KBM-7 (cell line): Measurements from ENCODE around the gene RAB13.

Experiments
- DNase-seq: peaks from one replicate; pipeline ENCODE4 v3.0.0-alpha.2; 2015
- in situ Hi-C: fragments of 300-500 bp; cut with MboI; formaldehyde crosslinking; loops from 2 replicates; pipeline ENCODE4 v1.14.3; 2020; ENCODE audit warnings: low sequenced_read_pairs, low pct_unique_long_range_greater_than_20kb, mixed read lengths

RAB13 gene

DNA sequence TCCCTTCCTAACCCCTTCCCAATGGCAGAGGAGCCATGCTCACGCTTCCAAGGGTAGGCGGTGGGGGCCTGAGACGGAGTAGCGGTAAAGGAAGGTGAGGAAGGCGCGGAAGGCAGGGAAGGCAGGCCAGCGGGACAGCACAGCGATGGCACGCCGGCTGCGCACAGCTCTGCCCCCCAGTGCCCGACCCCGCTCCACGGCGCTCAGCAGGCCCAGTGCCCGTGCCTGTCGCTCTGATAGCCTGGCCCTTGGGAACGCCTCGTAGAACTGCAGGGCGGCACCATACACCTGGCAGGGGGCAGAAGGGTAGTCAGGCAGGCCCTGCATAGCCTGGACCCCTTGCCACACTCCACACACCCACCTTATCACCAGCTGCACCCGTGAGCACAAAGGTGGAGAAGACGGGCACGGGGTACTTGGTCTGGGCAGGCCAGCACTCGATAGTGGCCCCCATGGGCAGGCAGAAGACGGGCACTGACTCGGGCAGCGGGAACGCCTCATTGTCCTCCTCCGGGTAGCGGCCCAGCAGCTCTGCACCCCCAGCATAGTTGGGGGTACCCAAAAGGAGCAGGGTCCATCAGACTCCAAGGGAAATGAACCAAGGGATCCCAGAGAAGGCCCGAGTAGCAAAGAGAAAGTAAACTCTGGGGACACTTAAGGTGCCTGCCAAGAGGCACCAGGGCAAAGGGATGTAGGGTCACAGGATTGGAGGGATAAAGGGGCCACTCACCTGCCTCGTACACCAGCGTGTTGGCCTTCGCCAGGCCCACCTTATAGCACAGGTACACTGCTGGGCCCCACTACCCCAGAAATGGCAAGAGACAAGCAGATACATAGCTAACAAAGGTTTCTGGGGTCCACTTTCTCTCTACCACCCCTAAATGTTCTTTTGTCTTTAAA is 44.1 kb downstream of the RAB13 start:
- in situ Hi-C loops = no loop called here
- DNase-seq = no peak

GRCh38 chr1:153940756-153941155 is 45.4 kb downstream of the RAB13 start:
- DNase-seq = no peak
- in situ Hi-C loops = no loop called here

GRCh38 chr1:153939476-153939875 is 46.7 kb downstream of the RAB13 start:
- in situ Hi-C loops = no loop called here
- DNase-seq = no peak

DNA sequence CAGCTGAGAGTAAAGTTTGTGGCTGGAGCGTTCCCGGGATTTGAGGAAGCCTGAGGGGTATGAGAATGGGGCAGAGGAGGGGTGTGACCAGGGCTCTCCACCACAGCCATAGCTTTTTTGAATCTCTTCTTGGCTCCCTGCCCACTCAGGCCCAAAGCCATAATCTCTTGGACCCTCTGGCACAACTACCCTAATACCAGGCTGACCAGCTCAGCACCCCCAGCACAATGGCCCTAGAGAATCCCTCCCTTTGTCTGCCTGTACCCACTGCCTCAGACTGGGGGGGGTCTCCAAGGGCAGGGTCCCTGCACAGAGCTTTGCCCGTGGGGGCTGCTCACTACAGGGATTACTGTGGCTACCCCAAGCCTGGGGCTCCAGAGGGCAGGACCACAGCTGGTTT is 47.1 kb downstream of the RAB13 start:
- no peak for DNase-seq
- in situ Hi-C loops = no loop called here

GRCh38 chr1:153937331-153937730 is 48.8 kb downstream of the RAB13 start:
- in situ Hi-C loops = no loop called here
- no peak for DNase-seq

- DNase-seq = no peak
- in situ Hi-C loops = no loop called here
Observed at GRCh38 chr1:153936011-153936802, 49.9 kb downstream of the RAB13 start.

GRCh38 chr1:153934746-153935145 is 51.4 kb downstream of the RAB13 start:
- in situ Hi-C loops = no loop called here
- DNase-seq = no peak

DNA sequence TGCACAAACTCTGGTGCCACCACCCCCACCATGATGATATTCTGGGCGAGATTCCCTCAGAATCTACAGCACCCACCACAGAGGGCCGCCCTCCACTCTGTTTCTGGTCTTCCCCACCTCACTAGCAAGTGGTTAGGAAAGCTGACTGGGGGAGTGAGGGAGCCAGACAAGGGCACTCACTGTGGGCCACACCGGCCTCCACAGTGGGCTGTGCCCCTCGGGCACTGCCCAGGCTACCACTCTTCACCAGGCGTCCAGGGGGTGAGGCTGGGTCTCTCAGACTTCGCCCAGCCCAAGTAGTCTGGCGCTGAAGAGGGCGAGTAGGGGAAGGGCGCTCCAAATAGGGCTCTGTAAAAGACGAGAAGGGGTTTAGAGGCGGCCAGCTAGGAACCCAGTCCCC is 52.2 kb downstream of the RAB13 start:
- in situ Hi-C loops = no loop called here
- DNase-seq = no peak

- DNase-seq = no peak
- in situ Hi-C loops = no loop called here
Observed at GRCh38 chr1:153933430-153933829, 52.7 kb downstream of the RAB13 start.

DNA sequence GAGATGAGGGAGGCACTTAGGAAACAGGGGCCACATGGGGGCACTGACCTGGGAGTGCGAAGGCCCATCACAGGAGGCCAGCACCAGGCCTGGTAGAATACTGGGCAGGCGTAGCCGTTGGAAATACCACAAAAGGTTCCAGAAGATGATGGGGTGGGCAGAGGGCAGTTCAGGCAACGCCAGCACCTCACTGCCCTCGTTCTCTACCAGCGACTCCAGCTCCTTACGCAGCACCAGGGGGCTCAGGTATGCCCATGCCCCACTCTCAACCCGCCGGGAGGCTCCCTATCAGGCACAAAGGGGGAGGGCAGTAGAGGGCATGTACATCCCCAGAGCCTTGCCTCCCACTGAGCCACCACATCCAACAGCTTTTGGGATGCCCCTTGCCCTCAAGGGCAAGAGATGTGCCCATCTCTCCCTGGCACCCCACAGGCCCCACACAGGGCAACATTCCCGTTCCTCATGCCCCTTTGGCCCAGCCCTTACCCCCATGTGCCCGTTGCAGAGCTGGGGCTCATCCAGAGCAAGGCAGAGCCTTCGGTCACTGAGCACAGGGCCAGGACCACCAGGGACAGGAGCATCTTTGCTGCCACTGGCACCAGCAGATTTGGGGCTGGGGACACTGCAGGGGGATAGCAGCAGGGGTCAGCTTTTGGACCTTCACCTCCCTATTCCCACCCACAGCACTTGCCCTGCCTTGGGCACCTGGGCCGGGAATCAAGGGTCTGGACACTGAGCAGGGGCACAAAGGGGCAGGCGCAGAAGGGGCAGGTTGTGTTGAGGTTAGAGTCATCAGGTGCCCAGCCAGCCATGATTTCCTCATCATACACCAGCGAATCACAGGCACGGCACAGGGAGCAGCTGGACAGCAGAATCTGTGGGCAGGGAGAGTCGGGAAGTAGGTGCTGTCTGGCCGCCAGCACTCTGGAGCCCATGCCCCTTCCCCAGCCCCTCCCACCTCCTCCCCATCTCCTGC is 53.7 kb downstream of the RAB13 start:
- in situ Hi-C loops = no loop called here
- no peak for DNase-seq
